Neuronal stem cell (in vitro differentiated cells): ENCODE measurements around the gene APOBR.

Source experiments
- DNase-seq: peaks from one replicate; pipeline ENCODE4 v3.0.0-alpha.2; 2013; ENCODE audit warnings: low spot score
- H2AFZ ChIP-seq: one replicate; pipeline ENCODE4 v1.6.1; 2013; ENCODE audit warnings: mild to moderate bottlenecking, low read length, inconsistent platforms
- H2AK5ac ChIP-seq: 2 replicates; pipeline ENCODE4 v1.6.1; 2013; ENCODE audit warnings: low read depth, mild to moderate bottlenecking, inconsistent platforms, low read length, moderate library complexity, mixed read lengths
- H2BK120ac ChIP-seq: 2 replicates; pipeline ENCODE4 v1.6.1; 2013; ENCODE audit warnings: low read depth, mild to moderate bottlenecking, inconsistent platforms, low read length, moderate library complexity, mixed read lengths
- H2BK12ac ChIP-seq: one replicate; pipeline ENCODE4 v1.6.1; 2013; ENCODE audit warnings: low read length, inconsistent platforms
- H2BK15ac ChIP-seq: 2 replicates; pipeline ENCODE4 v1.6.1; 2013; ENCODE audit warnings: mild to moderate bottlenecking, low read length, inconsistent platforms, mixed read lengths
- H2BK5ac ChIP-seq: one replicate; pipeline ENCODE4 v1.6.1; 2013; ENCODE audit warnings: inconsistent platforms, mild to moderate bottlenecking, low read length, moderate library complexity
- H3K14ac ChIP-seq: one replicate; pipeline ENCODE4 v1.6.1; 2013; ENCODE audit warnings: low read length, inconsistent platforms
- H3K18ac ChIP-seq: 2 replicates; pipeline ENCODE4 v1.6.1; 2013; ENCODE audit warnings: low read length, inconsistent platforms
- H3K23ac ChIP-seq: 2 replicates; pipeline ENCODE4 v1.6.1; 2013; ENCODE audit warnings: low read depth, mild to moderate bottlenecking, mixed read lengths, low read length, inconsistent platforms; ENCODE audit not compliant: poor library complexity
- H3K27ac ChIP-seq: replicated peaks from 3 replicates; pipeline ENCODE4 v1.5.1; 2013; ENCODE audit warnings: low read length, inconsistent platforms
- H3K27me3 ChIP-seq, 3 experiments: 2 replicates each; pipeline ENCODE4 v1.6.1; 2013; ENCODE audit warnings: low read length in 3 of 3, mild to moderate bottlenecking in 2 of 3, inconsistent platforms in 1 of 3, low read depth in 1 of 3, mixed read lengths in 1 of 3, moderate library complexity in 1 of 3; ENCODE audit not compliant: control insufficient read depth in 3 of 3, insufficient read depth in 3 of 3
- H3K36me3 ChIP-seq, 2 donors: replicated peaks in 1 of 2; 2 replicates each; pipeline ENCODE4 v1.6.1; 2013; ENCODE audit warnings: low read length in 2 of 2; ENCODE audit not compliant: control insufficient read depth in 2 of 2, insufficient read depth in 2 of 2
- H3K4ac ChIP-seq: 2 replicates; pipeline ENCODE4 v1.6.1; 2013; ENCODE audit warnings: inconsistent platforms, mild to moderate bottlenecking, low read length, moderate library complexity
- H3K4me1 ChIP-seq, 2 donors: 1 replicate in 1 of 2; 2 replicates in 1 of 2; pipeline ENCODE4 v1.6.1; 2013; ENCODE audit warnings: low read length in 2 of 2, low read depth in 1 of 2; ENCODE audit not compliant: control insufficient read depth in 2 of 2, insufficient read depth in 1 of 2
- H3K4me2 ChIP-seq: one replicate; pipeline ENCODE4 v1.6.1; 2013; ENCODE audit warnings: mild to moderate bottlenecking, low read length, inconsistent platforms; ENCODE audit not compliant: insufficient read depth, poor library complexity, severe bottlenecking
- H3K4me3 ChIP-seq, 2 donors: 2 replicates each; pipeline ENCODE4 v1.5.1; 2013; ENCODE audit warnings: low read length in 2 of 2, mild to moderate bottlenecking in 2 of 2, inconsistent platforms in 1 of 2, moderate library complexity in 1 of 2
- H3K79me1 ChIP-seq: one replicate; pipeline ENCODE4 v1.6.1; 2013; ENCODE audit warnings: low read depth, mild to moderate bottlenecking, inconsistent platforms, low read length, moderate library complexity
- H3K9ac ChIP-seq: one replicate; pipeline ENCODE4 v1.6.1; 2013; ENCODE audit warnings: mild to moderate bottlenecking, low read depth, low read length, inconsistent platforms; ENCODE audit not compliant: poor library complexity
- H3K9me3 ChIP-seq, 2 donors: replicated peaks in 1 of 2; 2 replicates each; pipeline versions ENCODE3 to v1.6.1; 2013; ENCODE audit warnings: low read length in 2 of 2, mild to moderate bottlenecking in 2 of 2, inconsistent platforms in 1 of 2, low read depth in 1 of 2, mixed read lengths in 1 of 2, moderate library complexity in 1 of 2; ENCODE audit not compliant: control insufficient read depth in 2 of 2, insufficient read depth in 1 of 2
- H4K8ac ChIP-seq: one replicate; pipeline ENCODE4 v1.6.1; 2013; ENCODE audit warnings: low read depth, mild to moderate bottlenecking, inconsistent platforms, low read length, moderate library complexity
- H4K91ac ChIP-seq: one replicate; pipeline ENCODE4 v1.6.1; 2013; ENCODE audit warnings: low read length, low read depth, mild to moderate bottlenecking, inconsistent platforms; ENCODE audit not compliant: poor library complexity
- WGBS, 2 donors: extraction: QIAGEN DNeasy Blood & Tissue Kit; methylation state at CpG; one replicate each; pipeline ENCODE4 v1.1.7; 2013; ENCODE audit warnings: missing lambda C conversion rate in 2 of 2, mixed read lengths in 1 of 2; ENCODE audit not compliant: insufficient read length in 2 of 2, insufficient replicate concordance in 1 of 2; ENCODE audit errors: extremely low coverage in 2 of 2; 5-methylcytosine and 5-hydroxymethylcytosine counted together

Gene APOBR

DNA sequence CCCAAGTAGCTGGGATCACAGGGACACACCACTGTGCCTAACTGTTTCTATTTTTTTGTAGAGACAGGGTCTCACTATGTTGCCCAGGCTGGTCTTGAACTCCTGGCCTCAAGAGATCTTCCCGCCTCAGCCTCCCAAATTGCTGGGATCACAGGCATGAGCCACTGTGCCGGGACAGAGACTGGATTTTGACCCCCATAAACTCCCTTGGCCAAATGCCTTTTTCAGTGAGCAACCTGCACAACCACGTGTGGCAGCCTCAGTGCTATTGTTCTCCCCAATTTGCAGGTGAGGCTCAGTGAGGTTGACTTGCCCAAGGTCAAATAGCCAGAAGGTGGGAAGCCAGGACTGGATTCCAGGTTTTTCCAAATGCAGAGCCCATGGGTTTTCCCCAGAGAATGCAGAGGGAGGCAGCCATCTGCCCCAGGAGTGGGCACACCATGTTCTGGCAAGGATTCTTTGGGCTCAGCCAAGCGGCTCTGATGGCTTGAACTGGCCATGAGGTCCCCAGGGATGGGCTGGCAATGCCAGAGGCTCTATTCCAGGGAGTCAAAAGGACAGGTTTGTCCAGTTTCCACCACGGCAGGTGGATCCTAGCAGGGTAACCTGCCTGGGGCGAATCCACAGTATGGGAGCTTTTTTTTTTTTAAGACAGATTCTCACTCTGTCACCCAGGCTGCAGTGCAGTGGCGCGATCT lies 10.4 kb downstream of the APOBR start:
- no CpG with 5 or more reads among the region's 8 CpGs for WGBS, 2 donors
- H3K9ac ChIP-seq = no peak overlapping the region
- H2AFZ ChIP-seq = no peak overlapping the region

DNA sequence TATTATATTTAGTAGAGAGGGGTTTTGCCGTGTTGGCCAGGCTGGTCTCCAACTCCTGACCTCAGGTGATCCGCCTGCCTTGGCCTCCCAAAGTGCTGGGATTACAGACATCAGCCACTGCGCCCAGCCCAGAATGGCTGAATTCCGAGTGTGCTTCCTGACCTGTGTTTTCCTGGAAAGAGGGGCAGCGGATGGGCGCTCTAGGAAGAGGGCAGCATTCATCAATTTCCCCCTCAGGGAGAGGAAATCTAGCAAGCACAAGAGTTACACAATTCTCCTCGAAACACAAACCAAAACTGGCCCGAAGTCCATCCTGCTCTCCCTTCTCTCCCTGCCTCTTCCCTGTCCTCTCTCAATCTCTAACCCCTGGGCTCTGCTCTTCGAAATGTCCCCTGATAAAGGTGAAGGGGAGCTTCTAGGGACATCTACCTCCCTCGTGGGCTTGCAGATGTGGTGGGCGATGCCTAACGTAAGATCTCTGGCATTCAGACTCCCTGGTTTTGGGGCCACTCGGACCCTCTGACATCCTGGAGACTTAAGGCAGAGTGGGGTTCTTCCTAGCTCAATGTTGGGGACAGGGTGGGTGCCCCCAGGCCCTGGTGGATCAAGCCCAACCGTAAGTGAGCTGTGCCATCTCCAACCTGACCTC lies 11.2 kb downstream of the APOBR start:
- H2BK12ac ChIP-seq = no peak overlapping the region
- DNase-seq = no peak
- H2AK5ac ChIP-seq = peak overlapping the region; percentile 50
- no peak overlapping the region for H3K18ac ChIP-seq
- no peak overlapping the region for H2BK15ac ChIP-seq
- H3K14ac ChIP-seq = no peak overlapping the region
- no peaks in the 10 kb centered on the region for H3K9me3 ChIP-seq
- no CpG with 5 or more reads among the region's 14 CpGs for WGBS, 2 donors
- H2AFZ ChIP-seq = no peak overlapping the region
- H3K4me2 ChIP-seq = no peak overlapping the region
- no peak overlapping the region for H3K4ac ChIP-seq
- H3K27ac ChIP-seq = no peak overlapping the region
- H3K4me1 ChIP-seq = no peaks in the 10 kb centered on the region
- H3K4me3 ChIP-seq = no peak overlapping the region
- peaks cover 0 to 8% (median 4%) of the 10 kb centered on the region in 3 experiments for H3K27me3 ChIP-seq
- no peak overlapping the region for H4K91ac ChIP-seq
- H3K9ac ChIP-seq = no peak overlapping the region
- H2BK120ac ChIP-seq = no peak overlapping the region
- peaks cover 1% of the 10 kb centered on the region for H3K79me1 ChIP-seq
- no peak overlapping the region for H4K8ac ChIP-seq
- H3K23ac ChIP-seq = no peak overlapping the region
- no peak overlapping the region for H2BK5ac ChIP-seq
- no peaks in the 10 kb centered on the region for H3K36me3 ChIP-seq

More for the DNA sequence above, 10.4 kb downstream of the APOBR start:
- no peak overlapping the region for H4K8ac ChIP-seq
- peaks cover 0 to 8% (median 4%) of the 10 kb centered on the region in 3 experiments for H3K27me3 ChIP-seq
- no peak overlapping the region for H3K4me3 ChIP-seq
- no peaks in the 10 kb centered on the region for H3K9me3 ChIP-seq
- H3K79me1 ChIP-seq = peaks cover 1% of the 10 kb centered on the region
- no peak overlapping the region for H2BK5ac ChIP-seq
- no peak overlapping the region for H3K18ac ChIP-seq
- H2AK5ac ChIP-seq = no peak overlapping the region
- H3K4me1 ChIP-seq = no peaks in the 10 kb centered on the region
- H3K23ac ChIP-seq = no peak overlapping the region
- H4K91ac ChIP-seq = no peak overlapping the region
- no peaks in the 10 kb centered on the region for H3K36me3 ChIP-seq
- H3K4me2 ChIP-seq = no peak overlapping the region
- H2BK12ac ChIP-seq = no peak overlapping the region
- H3K4ac ChIP-seq = no peak overlapping the region
- H2BK15ac ChIP-seq = no peak overlapping the region
- no peak overlapping the region for H2BK120ac ChIP-seq
- no peak for DNase-seq
- no peak overlapping the region for H3K14ac ChIP-seq
- no peak overlapping the region for H3K27ac ChIP-seq

DNA sequence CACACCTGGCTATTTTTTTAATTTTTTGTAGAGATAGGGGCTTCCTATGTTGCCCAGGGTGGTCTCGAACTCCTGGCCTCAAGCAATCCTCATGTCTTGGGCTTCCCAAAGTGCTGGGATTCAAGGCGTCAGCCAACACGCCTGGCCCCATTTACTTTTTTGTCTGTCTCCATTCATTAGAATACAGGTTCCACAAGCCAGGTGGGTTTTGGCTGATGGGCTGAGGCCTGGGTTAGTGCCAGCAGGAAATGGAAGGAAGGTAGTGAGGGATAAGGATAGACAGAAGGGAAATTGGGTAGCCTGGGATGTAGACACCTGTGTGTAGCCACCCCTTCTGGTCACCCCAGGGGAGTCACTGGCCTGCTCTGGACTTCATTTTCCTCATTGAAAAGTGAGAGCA lies 16.6 kb downstream of the APOBR start:
- H2BK120ac ChIP-seq = no peak overlapping the region
- H3K4me1 ChIP-seq = no peaks in the 10 kb centered on the region
- no peak overlapping the region for H2BK5ac ChIP-seq
- no peaks in the 10 kb centered on the region for H3K79me1 ChIP-seq
- no peak overlapping the region for H3K23ac ChIP-seq
- no peak overlapping the region for H4K8ac ChIP-seq
- H3K27ac ChIP-seq = no peak overlapping the region
- DNase-seq = no peak
- no peaks in the 10 kb centered on the region for H3K9me3 ChIP-seq
- H3K4ac ChIP-seq = no peak overlapping the region
- no peaks in the 10 kb centered on the region for H3K36me3 ChIP-seq
- no peak overlapping the region for H2AFZ ChIP-seq
- no peak overlapping the region for H3K4me3 ChIP-seq
- H2BK15ac ChIP-seq = no peak overlapping the region
- H3K9ac ChIP-seq = no peak overlapping the region
- H2BK12ac ChIP-seq = no peak overlapping the region
- no peak overlapping the region for H3K18ac ChIP-seq
- H3K4me2 ChIP-seq = no peak overlapping the region
- no peak overlapping the region for H2AK5ac ChIP-seq
- no CpG with 5 or more reads among the region's 3 CpGs for WGBS, 2 donors
- H3K14ac ChIP-seq = peak overlapping the region; percentile 21
- no peak overlapping the region for H4K91ac ChIP-seq
- H3K27me3 ChIP-seq = no peaks in the 10 kb centered on the region
